ENCODE measurements around the gene MACO1.

The MACO1 gene

DNA sequence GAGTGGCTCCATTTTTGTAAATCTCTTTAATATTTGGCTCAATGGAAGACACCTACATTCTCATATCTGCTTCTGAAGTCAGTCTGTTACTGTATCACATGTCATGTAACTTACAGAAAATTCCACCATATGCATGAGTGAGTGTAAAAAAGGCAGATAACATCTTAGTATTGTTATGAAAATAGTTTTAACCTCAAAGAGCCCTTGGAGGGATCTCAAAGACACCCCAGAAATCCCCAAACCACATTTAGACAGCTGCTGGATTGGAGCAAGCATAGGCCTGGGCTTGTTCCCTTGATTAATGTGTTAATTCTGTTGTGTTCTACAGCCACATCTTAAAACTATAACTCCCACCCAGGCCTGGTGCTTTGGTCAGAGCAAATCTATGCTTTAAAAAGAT, 16.9 kb downstream of the MACO1 start:
- H3K79me1 ChIP-seq (ENCODE audit: low read depth, low read length), result no peaks in the 10 kb centered on the region
- no peak overlapping the region for H3K4ac ChIP-seq (ENCODE audit: low read length)
- H3K23ac ChIP-seq (ENCODE audit: low read depth, low read length, poor library complexity), result no peak overlapping the region
- H3K14ac ChIP-seq (ENCODE audit: low read length), result no peak overlapping the region
- H3K27me3 ChIP-seq (ENCODE audit: control insufficient read depth in 3 of 3, insufficient read depth in 3 of 3, low read depth in 1 of 3, low read length in 3 of 3), result no peaks in the 10 kb centered on the region
- no peak overlapping the region for H2AFZ ChIP-seq (ENCODE audit: low read length)
- peaks cover 0 to 10% of the 10 kb centered on the region in 2 donors for H3K4me1 ChIP-seq (ENCODE audit: control insufficient read depth in 2 of 2, insufficient read depth in 1 of 2, low read depth in 1 of 2, low read length in 2 of 2)
- no peak overlapping the region for H3K4me3 ChIP-seq (ENCODE audit: low read length in 2 of 2)
- no peak overlapping the region for H3K4me2 ChIP-seq (ENCODE audit: insufficient read depth, low read length, poor library complexity, severe bottlenecking)
- no peak for DNase-seq (ENCODE audit: low spot score)
- H3K18ac ChIP-seq (ENCODE audit: low read length), result no peak overlapping the region
- H3K27ac ChIP-seq (replicated peaks; ENCODE audit: low read length), result no peak overlapping the region
- no peak overlapping the region for H2BK15ac ChIP-seq (ENCODE audit: low read length)
- no peak overlapping the region for H2BK12ac ChIP-seq (ENCODE audit: low read length)
- no peak overlapping the region for H4K91ac ChIP-seq (ENCODE audit: low read depth, low read length, poor library complexity)
- H3K9ac ChIP-seq (ENCODE audit: low read depth, low read length, poor library complexity), result no peak overlapping the region
- no peak overlapping the region for H2BK120ac ChIP-seq (ENCODE audit: low read depth, low read length)
- no peak overlapping the region for H2AK5ac ChIP-seq (ENCODE audit: low read depth, low read length)
- no peak overlapping the region for H4K8ac ChIP-seq (ENCODE audit: low read depth, low read length)
- no peaks in the 10 kb centered on the region for H3K9me3 ChIP-seq (replicated peaks in 1 of 2; ENCODE audit: control insufficient read depth in 2 of 2, insufficient read depth in 1 of 2, low read depth in 1 of 2, low read length in 2 of 2)
- H2BK5ac ChIP-seq (ENCODE audit: low read length), result no peak overlapping the region
- H3K36me3 ChIP-seq (replicated peaks in 1 of 2; ENCODE audit: control insufficient read depth in 2 of 2, insufficient read depth in 2 of 2, low read length in 2 of 2), result peaks cover 0 to 33% of the 10 kb centered on the region in 2 donors

DNA sequence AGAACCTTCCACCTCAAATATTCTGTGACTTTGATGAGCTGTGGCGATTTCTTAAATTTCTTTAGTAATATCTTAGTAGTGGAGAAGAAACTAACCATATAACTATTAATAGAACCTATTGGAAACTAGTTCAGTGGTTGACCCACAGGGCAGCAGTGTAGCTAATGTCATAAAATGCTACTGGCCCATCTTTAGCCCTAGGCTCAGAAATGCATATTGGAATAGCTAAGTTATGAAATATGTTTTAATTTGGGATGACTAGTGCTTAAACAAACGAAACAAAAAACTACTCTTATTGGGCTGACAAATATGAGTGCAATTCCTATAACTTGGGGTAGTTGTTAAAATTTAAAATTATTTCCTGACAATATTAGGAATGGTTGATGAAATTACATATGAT, 20.2 kb downstream of the MACO1 start:
- H3K23ac ChIP-seq (ENCODE audit: low read depth, low read length, poor library complexity), result no peak overlapping the region
- H2BK12ac ChIP-seq (ENCODE audit: low read length), result no peak overlapping the region
- H3K27ac ChIP-seq (replicated peaks; ENCODE audit: low read length), result no peak overlapping the region
- H3K9ac ChIP-seq (ENCODE audit: low read depth, low read length, poor library complexity), result no peak overlapping the region
- no peak for DNase-seq (ENCODE audit: low spot score)
- H3K14ac ChIP-seq (ENCODE audit: low read length), result no peak overlapping the region
- H2AFZ ChIP-seq (ENCODE audit: low read length), result no peak overlapping the region
- no peaks in the 10 kb centered on the region for H3K27me3 ChIP-seq (ENCODE audit: control insufficient read depth in 3 of 3, insufficient read depth in 3 of 3, low read depth in 1 of 3, low read length in 3 of 3)
- no CpG with 5 or more reads among the region's 2 CpGs for WGBS, 2 donors (ENCODE audit: extremely low coverage in 2 of 2, insufficient read length in 2 of 2, insufficient replicate concordance in 1 of 2)
- H3K36me3 ChIP-seq (replicated peaks in 1 of 2; ENCODE audit: control insufficient read depth in 2 of 2, insufficient read depth in 2 of 2, low read length in 2 of 2), result peaks cover 2 to 46% of the 10 kb centered on the region in 2 donors
- no peak overlapping the region for H3K4me3 ChIP-seq (ENCODE audit: low read length in 2 of 2)
- no peak overlapping the region for H4K91ac ChIP-seq (ENCODE audit: low read depth, low read length, poor library complexity)
- no peak overlapping the region for H2AK5ac ChIP-seq (ENCODE audit: low read depth, low read length)
- H3K79me1 ChIP-seq (ENCODE audit: low read depth, low read length), result no peaks in the 10 kb centered on the region
- H4K8ac ChIP-seq (ENCODE audit: low read depth, low read length), result no peak overlapping the region
- no peak overlapping the region for H3K4ac ChIP-seq (ENCODE audit: low read length)
- H3K9me3 ChIP-seq (replicated peaks in 1 of 2; ENCODE audit: control insufficient read depth in 2 of 2, insufficient read depth in 1 of 2, low read depth in 1 of 2, low read length in 2 of 2), result no peaks in the 10 kb centered on the region
- H2BK15ac ChIP-seq (ENCODE audit: low read length), result no peak overlapping the region
- no peak overlapping the region for H3K4me2 ChIP-seq (ENCODE audit: insufficient read depth, low read length, poor library complexity, severe bottlenecking)
- H3K4me1 ChIP-seq (ENCODE audit: control insufficient read depth in 2 of 2, insufficient read depth in 1 of 2, low read depth in 1 of 2, low read length in 2 of 2), result peaks cover 0 to 9% of the 10 kb centered on the region in 2 donors
- no peak overlapping the region for H3K18ac ChIP-seq (ENCODE audit: low read length)
- no peak overlapping the region for H2BK120ac ChIP-seq (ENCODE audit: low read depth, low read length)
- H2BK5ac ChIP-seq (ENCODE audit: low read length), result no peak overlapping the region

DNA sequence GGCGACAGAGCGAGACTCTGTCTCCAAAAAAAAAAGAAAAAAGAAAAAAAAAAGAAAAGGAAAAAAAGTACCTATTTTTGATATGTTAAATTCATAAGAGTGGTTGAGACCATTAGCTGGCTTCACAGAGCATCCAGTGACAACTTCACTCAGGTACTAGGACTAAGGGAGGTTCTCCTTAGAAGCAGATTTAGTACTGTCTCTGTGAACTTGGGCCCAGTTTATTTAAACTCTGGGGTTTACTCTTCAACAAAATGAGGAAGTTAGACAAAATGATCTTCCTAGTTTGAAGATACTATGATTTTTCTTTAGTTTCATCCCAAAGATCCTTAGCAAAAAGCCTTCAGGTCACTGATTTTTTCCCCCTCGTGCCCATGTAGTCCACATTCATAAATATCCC, 21.2 kb downstream of the MACO1 start:
- Histone ChIP-seq H3K4me1 (ENCODE audit: control insufficient read depth in 2 of 2, insufficient read depth in 1 of 2, low read depth in 1 of 2, low read length in 2 of 2) (no peaks in the 10 kb centered on the region), H2BK12ac (ENCODE audit: low read length) (no peak overlapping the region), H3K9me3 (replicated peaks in 1 of 2; ENCODE audit: control insufficient read depth in 2 of 2, insufficient read depth in 1 of 2, low read depth in 1 of 2, low read length in 2 of 2) (no peaks in the 10 kb centered on the region), H2BK15ac (ENCODE audit: low read length) (no peak overlapping the region), H3K4ac (ENCODE audit: low read length) (no peak overlapping the region), H3K23ac (ENCODE audit: low read depth, low read length, poor library complexity) (no peak overlapping the region), H3K79me1 (ENCODE audit: low read depth, low read length) (no peaks in the 10 kb centered on the region), H3K27ac (replicated peaks; ENCODE audit: low read length) (no peak overlapping the region), H3K36me3 (replicated peaks in 1 of 2; ENCODE audit: control insufficient read depth in 2 of 2, insufficient read depth in 2 of 2, low read length in 2 of 2) (peaks cover 4 to 52% of the 10 kb centered on the region in 2 donors), H2AFZ (ENCODE audit: low read length) (no peak overlapping the region), H3K9ac (ENCODE audit: low read depth, low read length, poor library complexity) (no peak overlapping the region), H4K91ac (ENCODE audit: low read depth, low read length, poor library complexity) (no peak overlapping the region), H3K14ac (ENCODE audit: low read length) (no peak overlapping the region), H3K4me2 (ENCODE audit: insufficient read depth, low read length, poor library complexity, severe bottlenecking) (no peak overlapping the region), H3K18ac (ENCODE audit: low read length) (no peak overlapping the region), H2BK5ac (ENCODE audit: low read length) (no peak overlapping the region), H3K27me3 (ENCODE audit: control insufficient read depth in 3 of 3, insufficient read depth in 3 of 3, low read depth in 1 of 3, low read length in 3 of 3) (no peaks in the 10 kb centered on the region), H3K4me3 (ENCODE audit: low read length in 2 of 2) (no peak overlapping the region), H2AK5ac (ENCODE audit: low read depth, low read length) (no peak overlapping the region), H2BK120ac (ENCODE audit: low read depth, low read length) (no peak overlapping the region), H4K8ac (ENCODE audit: low read depth, low read length) (no peak overlapping the region)
- WGBS, 2 donors (ENCODE audit: extremely low coverage in 2 of 2, insufficient read length in 2 of 2, insufficient replicate concordance in 1 of 2), result no CpG with 5 or more reads among the region's 3 CpGs
- DNase-seq (ENCODE audit: low spot score), result no peak

DNA sequence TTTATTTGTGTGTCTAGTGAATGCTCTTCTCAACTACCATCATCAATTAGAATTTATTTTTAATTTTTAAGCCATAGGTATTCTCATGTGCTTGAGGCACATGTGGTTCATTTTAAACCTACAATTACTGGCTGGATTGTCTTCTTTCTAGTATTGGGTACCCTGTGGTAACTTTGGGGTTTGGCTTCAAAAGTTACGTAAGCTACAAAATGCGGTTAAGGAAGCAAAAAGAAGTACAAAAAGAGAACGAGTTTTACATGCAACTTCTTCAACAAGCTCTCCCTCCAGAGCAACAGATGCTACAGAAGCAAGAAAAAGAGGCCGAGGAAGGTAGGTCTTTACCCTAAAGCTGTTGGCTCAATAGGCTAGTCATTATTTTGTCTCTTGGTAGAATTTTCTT, 25.8 kb downstream of the MACO1 start:
- Histone ChIP-seq H3K79me1 (ENCODE audit: low read depth, low read length) (no peaks in the 10 kb centered on the region), H2AFZ (ENCODE audit: low read length) (no peak overlapping the region), H3K4me3 (ENCODE audit: low read length in 2 of 2) (no peak overlapping the region), H2BK12ac (ENCODE audit: low read length) (no peak overlapping the region), H2BK5ac (ENCODE audit: low read length) (no peak overlapping the region), H2BK120ac (ENCODE audit: low read depth, low read length) (no peak overlapping the region), H3K36me3 (replicated peaks in 1 of 2; ENCODE audit: control insufficient read depth in 2 of 2, insufficient read depth in 2 of 2, low read length in 2 of 2) (peaks cover 10 to 59% of the 10 kb centered on the region in 2 donors), H3K9ac (ENCODE audit: low read depth, low read length, poor library complexity) (no peak overlapping the region), H3K4me1 (ENCODE audit: control insufficient read depth in 2 of 2, insufficient read depth in 1 of 2, low read depth in 1 of 2, low read length in 2 of 2) (no peaks in the 10 kb centered on the region), H4K91ac (ENCODE audit: low read depth, low read length, poor library complexity) (no peak overlapping the region), H4K8ac (ENCODE audit: low read depth, low read length) (no peak overlapping the region), H2BK15ac (ENCODE audit: low read length) (no peak overlapping the region), H3K9me3 (replicated peaks in 1 of 2; ENCODE audit: control insufficient read depth in 2 of 2, insufficient read depth in 1 of 2, low read depth in 1 of 2, low read length in 2 of 2) (peaks cover 0 to 2% of the 10 kb centered on the region in 2 donors), H3K4me2 (ENCODE audit: insufficient read depth, low read length, poor library complexity, severe bottlenecking) (no peak overlapping the region), H2AK5ac (ENCODE audit: low read depth, low read length) (no peak overlapping the region), H3K4ac (ENCODE audit: low read length) (no peak overlapping the region), H3K14ac (ENCODE audit: low read length) (no peak overlapping the region), H3K27me3 (ENCODE audit: control insufficient read depth in 3 of 3, insufficient read depth in 3 of 3, low read depth in 1 of 3, low read length in 3 of 3) (no peaks in the 10 kb centered on the region), H3K23ac (ENCODE audit: low read depth, low read length, poor library complexity) (no peak overlapping the region), H3K27ac (replicated peaks; ENCODE audit: low read length) (no peak overlapping the region), H3K18ac (ENCODE audit: low read length) (no peak overlapping the region)
- no CpG with 5 or more reads among the region's 4 CpGs for WGBS, 2 donors (ENCODE audit: extremely low coverage in 2 of 2, insufficient read length in 2 of 2, insufficient replicate concordance in 1 of 2)
- DNase-seq (ENCODE audit: low spot score), result no peak
